Measurements from ENCODE around the gene SCUBE3.

Gene SCUBE3

GRCh38 chr6:35294308-35294945 is 80.7 kb downstream of the SCUBE3 start:
- peak in 1 of 2 experiments; percentile 42 for DNase-seq (ENCODE audit: low read depth in 1 of 2, low spot score in 1 of 2)
- TF ChIP-seq GABPA (IDR thresholded peaks at IDR 0.05; ENCODE audit: low read depth) (no peak), CTCF (IDR thresholded peaks at IDR 0.05; ENCODE audit: insufficient read depth, low read length) (peak; percentile 80), POLR2AphosphoS5 (IDR thresholded peaks at IDR 0.05; ENCODE audit: low read depth) (no peak)
- no peak overlapping the region for H3K27ac ChIP-seq (replicated peaks)

GRCh38 chr6:35295036-35295435 is 81.3 kb downstream of the SCUBE3 start:
- Histone ChIP-seq H3K27ac (replicated peaks) (no peak overlapping the region), H3K27me3 (ENCODE audit: insufficient read depth, poor library complexity, severe bottlenecking) (no peaks in the 10 kb centered on the region), H3K4me3 (replicated peaks; ENCODE audit: insufficient read depth, low read length) (no peak overlapping the region)
- no peak for TF ChIP-seq REST (IDR thresholded peaks at IDR 0.05; ENCODE audit: insufficient replicate concordance, low read depth)
- no peak for TF ChIP-seq GABPA (IDR thresholded peaks at IDR 0.05; ENCODE audit: low read depth)
- no peak for TF ChIP-seq POLR2AphosphoS5 (IDR thresholded peaks at IDR 0.05; ENCODE audit: low read depth)
- TF ChIP-seq CTCF (IDR thresholded peaks at IDR 0.05; ENCODE audit: insufficient read depth, low read length): no peak
- no peak for TF ChIP-seq SPI1 (IDR thresholded peaks at IDR 0.05; ENCODE audit: borderline replicate concordance, low read depth)
- no peak for DNase-seq (ENCODE audit: low read depth in 1 of 2, low spot score in 1 of 2)

More at GRCh38 chr6:35294308-35294945, 80.7 kb downstream of the SCUBE3 start:
- Histone ChIP-seq H3K27me3 (ENCODE audit: insufficient read depth, poor library complexity, severe bottlenecking) (no peaks in the 10 kb centered on the region), H3K4me3 (replicated peaks; ENCODE audit: insufficient read depth, low read length) (no peak overlapping the region)

DNA sequence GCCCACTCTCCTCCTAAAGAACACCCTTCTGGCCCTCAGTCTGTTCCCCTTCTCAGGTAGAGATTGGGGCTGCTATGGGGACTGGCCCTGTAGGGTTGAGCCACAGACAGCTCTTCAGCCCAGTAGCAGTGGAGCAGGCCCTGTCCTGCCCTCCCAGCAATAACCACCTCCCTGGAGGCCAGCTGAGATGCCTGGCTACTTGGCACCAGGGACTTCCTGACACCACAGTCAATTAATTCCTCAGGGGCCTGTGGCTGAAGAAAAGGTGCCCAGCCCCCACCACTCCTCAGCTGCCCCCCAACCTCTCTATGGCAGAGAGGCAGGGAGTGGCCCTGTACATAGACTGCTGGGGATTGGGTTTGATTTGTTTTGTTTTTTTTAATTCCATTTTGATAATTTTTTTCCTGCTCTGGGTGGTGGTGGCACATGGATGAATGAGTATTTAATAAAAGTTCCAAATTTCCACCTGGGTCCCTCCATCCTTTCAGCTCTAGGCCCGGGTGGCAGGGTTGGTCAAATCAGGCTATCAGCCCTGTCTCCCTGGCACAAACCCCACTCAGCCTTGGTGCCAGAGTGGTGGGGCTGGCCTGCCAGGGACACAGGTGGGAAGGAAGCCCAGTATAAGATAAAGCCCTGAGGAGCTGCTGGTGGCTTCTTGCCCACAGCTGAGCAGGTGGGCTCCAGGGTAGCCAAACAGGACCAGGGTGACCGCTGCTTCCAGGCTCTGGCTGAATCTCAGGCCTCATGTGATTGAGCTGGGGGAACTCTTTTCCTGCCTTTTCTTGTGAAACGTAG is 82.0 kb downstream of the SCUBE3 start:
- DNase-seq (ENCODE audit: low read depth in 1 of 2, low spot score in 1 of 2): no peak
- H3K27ac ChIP-seq (replicated peaks): no peak overlapping the region
- no peak for TF ChIP-seq CTCF (IDR thresholded peaks at IDR 0.05; ENCODE audit: insufficient read depth, low read length)
- TF ChIP-seq REST (IDR thresholded peaks at IDR 0.05; ENCODE audit: insufficient replicate concordance, low read depth): no peak
- TF ChIP-seq POLR2AphosphoS5 (IDR thresholded peaks at IDR 0.05; ENCODE audit: low read depth): no peak
- TF ChIP-seq GABPA (IDR thresholded peaks at IDR 0.05; ENCODE audit: low read depth): no peak
- no peak for TF ChIP-seq SPI1 (IDR thresholded peaks at IDR 0.05; ENCODE audit: borderline replicate concordance, low read depth)
- no peak overlapping the region for H3K4me3 ChIP-seq (replicated peaks; ENCODE audit: insufficient read depth, low read length)
- no peaks in the 10 kb centered on the region for H3K27me3 ChIP-seq (ENCODE audit: insufficient read depth, poor library complexity, severe bottlenecking)

All from HL-60 (cell line).